GM23338 (cell line): ENCODE measurements around the gene EHD1. TPM values are rescaled to one million over a fixed set of nuclear protein-coding genes. Genes with fewer than 3 reads are reported as not detected.
A peak's percentile ranks its signal among the peaks of the same experiment; 100 is the strongest.

Experiments
- ATAC-seq: fragments of 200-7000 bp; cut with Tn5 transposase; 3 replicates; pipeline ENCODE4 v1.9.1; 2020
- DNase-seq: peaks from one replicate; pipeline ENCODE4 v3.0.0-alpha.2; 2015; ENCODE audit warnings: low spot score
- H2AFZ ChIP-seq: fragments of 200-600 bp; sonication (generic); 2 replicates; pipeline ENCODE4 v1.8.0; 2016; ENCODE audit warnings: antibody characterized with exemption, mild to moderate bottlenecking, moderate library complexity
- H3F3A ChIP-seq: fragments of 200-600 bp; sonication (generic); replicated peaks from 2 replicates; pipeline ENCODE4 v1.8.0; 2017; ENCODE audit warnings: antibody characterized with exemption, mixed run types, low read depth
- H3K27ac ChIP-seq: fragments of 200-600 bp; sonication (generic); 2 replicates; pipeline ENCODE4 v1.6.1; 2016; ENCODE audit warnings: low read depth
- H3K27me3 ChIP-seq: fragments of 200-600 bp; sonication (generic); 2 replicates; pipeline ENCODE4 v1.8.0; 2016; ENCODE audit warnings: mild to moderate bottlenecking, mixed run types, moderate library complexity; ENCODE audit not compliant: insufficient read depth
- H3K36me3 ChIP-seq: fragments of 200-600 bp; sonication (generic); 2 replicates; pipeline ENCODE4 v1.8.0; 2016; ENCODE audit warnings: mild to moderate bottlenecking; ENCODE audit not compliant: insufficient read depth
- H3K4me1 ChIP-seq: fragments of 200-600 bp; sonication (generic); 2 replicates; pipeline ENCODE4 v1.8.0; 2016; ENCODE audit warnings: mild to moderate bottlenecking, moderate library complexity; ENCODE audit not compliant: insufficient read depth
- H3K4me2 ChIP-seq: fragments of 200-600 bp; sonication (generic); 2 replicates; pipeline ENCODE4 v1.7.1; 2017; ENCODE audit warnings: mixed run types
- H3K4me3 ChIP-seq: fragments of 200-600 bp; sonication (generic); 2 replicates; pipeline ENCODE4 v1.6.1; 2016; ENCODE audit warnings: mixed run types
- H3K79me2 ChIP-seq: fragments of 200-600 bp; sonication (generic); replicated peaks from 2 replicates; pipeline ENCODE4 v1.8.0; 2017; ENCODE audit warnings: mild to moderate bottlenecking; ENCODE audit not compliant: insufficient read depth
- H3K9me2 ChIP-seq: fragments of 200-600 bp; sonication (generic); 2 replicates; pipeline ENCODE4 v1.8.0; 2017; ENCODE audit not compliant: insufficient read depth
- H4K20me1 ChIP-seq: fragments of 200-600 bp; sonication (generic); replicated peaks from 2 replicates; pipeline ENCODE4 v1.8.0; 2017; ENCODE audit warnings: mild to moderate bottlenecking; ENCODE audit not compliant: insufficient read depth
- H3K27ac Mint-ChIP-seq: 2 replicates; pipeline ENCODE4 v1.8.0; 2020; ENCODE audit warnings: inconsistent platforms, mild to moderate bottlenecking, moderate library complexity, mixed read lengths
- H3K27me3 Mint-ChIP-seq: 3 replicates; pipeline ENCODE4 v1.8.0; 2022; ENCODE audit warnings: low read depth, mild to moderate bottlenecking, moderate library complexity, mixed read lengths, inconsistent platforms; ENCODE audit not compliant: insufficient read depth, poor library complexity
- H3K36me3 Mint-ChIP-seq: 3 replicates; pipeline ENCODE4 v1.8.0; 2021; ENCODE audit warnings: low read depth, mild to moderate bottlenecking, inconsistent platforms, moderate library complexity, mixed read lengths
- H3K4me1 Mint-ChIP-seq: 3 replicates; pipeline ENCODE4 v1.8.0; 2020; ENCODE audit warnings: mild to moderate bottlenecking, inconsistent platforms, mixed read lengths
- H3K4me3 Mint-ChIP-seq: 3 replicates; pipeline ENCODE4 v1.8.0; 2021; ENCODE audit warnings: moderate library complexity, mild to moderate bottlenecking, inconsistent platforms, mixed read lengths
- H3K9me3 Mint-ChIP-seq: 3 replicates; pipeline ENCODE4 v1.8.0; 2020; ENCODE audit warnings: moderate library complexity, mild to moderate bottlenecking, inconsistent platforms, mixed read lengths
- CREB1 ChIP-seq: fragments of 250-450 bp; sonication (Bioruptor Pico); IDR thresholded peaks from 2 replicates; pipeline ENCODE4 v1.5.0; 2020; ENCODE audit warnings: low read depth, mild to moderate bottlenecking, moderate library complexity
- ETS1 ChIP-seq: IDR thresholded peaks from 2 replicates; pipeline ENCODE4 v1.6.1; 2016; ENCODE audit warnings: antibody characterized with exemption
- EZH2phosphoT487 ChIP-seq: fragments of 200-600 bp; sonication (generic); IDR thresholded peaks from one replicate; pipeline ENCODE4 v1.8.1; 2018; ENCODE audit warnings: antibody characterized with exemption; ENCODE audit not compliant: unreplicated experiment
- JUNB ChIP-seq: IDR thresholded peaks from one replicate; pipeline ENCODE4 v1.6.1; 2016; ENCODE audit warnings: antibody characterized with exemption; ENCODE audit not compliant: unreplicated experiment
- NANOG ChIP-seq: IDR thresholded peaks from 2 replicates; pipeline ENCODE4 v1.6.1; 2016; ENCODE audit warnings: antibody characterized with exemption, borderline replicate concordance
- STAT1 ChIP-seq: IDR thresholded peaks from one replicate; pipeline ENCODE4 v1.6.1; 2016; ENCODE audit warnings: antibody characterized with exemption; ENCODE audit not compliant: unreplicated experiment
- ZNF114 ChIP-seq: fragments of 250-450 bp; sonication (Bioruptor Pico); IDR thresholded peaks from 2 replicates; pipeline ENCODE4 v1.5.0; 2020; ENCODE audit warnings: mild to moderate bottlenecking, moderate library complexity
- ZNF462 ChIP-seq: fragments of 250-450 bp; sonication (Bioruptor Pico); IDR thresholded peaks from 2 replicates; pipeline ENCODE4 v1.5.0; 2020; ENCODE audit warnings: mild to moderate bottlenecking, moderate library complexity
- polyA plus RNA-seq: library from polyadenylated mRNA; unstranded; fragments of >200 nt; fragmentation: Nextera tagmentation; extraction: Ambion mirVana; gene quantifications from 2 replicates; pipeline ENCODE4 v1.2.1, GENCODE V29; 2016
- total RNA-seq: library from RNA; depleted of rRNA; stranded (reverse); fragments of >200 nt; shearing (Covaris generic); gene quantifications from 2 replicates; pipeline ENCODE4 v1.2.3, GENCODE V29; 2014
- TF ChIP-seq, protein P1 (sequence below), 2 experiments: fragments of 200-600 bp in 1 of 2; sonication (generic) in 1 of 2; conservative IDR thresholded peaks; 2 replicates each; pipeline versions ENCODE4 v1.5.1 to v1.6.1; 2016 to 2017; ENCODE audit warnings: antibody characterized with exemption in 2 of 2, low read depth in 2 of 2, mild to moderate bottlenecking in 2 of 2, moderate library complexity in 1 of 2

The EHD1 gene
- total and polyA plus RNA-seq, 2 experiments from 2014 or later = 16.7 to 69.7 TPM

DNA sequence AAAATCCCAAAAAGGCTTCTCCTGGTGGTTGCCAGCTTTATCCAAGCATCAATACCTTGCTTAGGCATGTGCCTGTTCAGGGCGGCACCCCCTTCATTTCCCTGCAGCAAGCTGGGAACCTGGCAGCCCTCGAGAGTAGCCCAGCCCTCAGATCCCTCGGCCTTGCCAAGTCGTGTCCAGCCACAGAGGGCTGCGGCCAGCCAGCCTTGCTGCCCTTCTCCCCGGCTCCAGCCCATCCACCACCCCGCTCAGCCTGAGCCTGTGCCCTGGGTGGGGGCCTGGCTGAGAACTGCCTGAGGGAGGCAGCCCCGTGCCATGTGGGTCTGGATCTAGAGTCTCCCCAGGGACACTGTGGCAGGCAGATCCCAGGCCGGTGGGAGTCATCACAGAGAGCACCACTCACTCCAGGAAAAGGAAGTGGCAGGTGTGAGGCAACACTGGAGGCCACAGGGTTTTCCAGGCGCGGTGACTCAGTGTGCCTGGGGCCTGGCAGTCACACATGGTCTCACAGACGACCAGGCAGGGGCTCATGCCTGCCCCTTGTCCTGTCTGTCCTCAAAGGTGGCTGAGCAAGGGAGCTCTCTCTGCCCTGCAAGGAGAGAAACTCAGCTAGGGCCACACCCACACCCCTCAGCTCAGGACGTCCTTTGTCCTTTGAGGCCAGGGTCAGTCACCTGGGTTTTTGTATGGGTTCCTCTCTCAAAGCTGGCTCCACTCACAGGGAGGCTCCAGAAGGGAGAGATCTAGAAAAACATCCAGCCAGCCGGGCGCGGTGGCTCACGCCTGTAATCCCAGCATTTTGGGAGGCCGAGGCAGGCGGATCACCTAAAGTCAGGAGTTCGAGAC lies 21.8 kb downstream of the EHD1 start:
- no peaks in the 10 kb centered on the region; the same call in 2 of the 3 replicates for H3K36me3 Mint-ChIP-seq
- H3K4me1 Mint-ChIP-seq = peaks cover 11% of the 10 kb centered on the region
- Histone ChIP-seq H3K79me2 (no peaks in the 10 kb centered on the region; the same call in 1 of the 2 replicates), H2AFZ (no peak overlapping the region), H3K36me3 (no peaks in the 10 kb centered on the region), H3F3A (no peaks in the 10 kb centered on the region), H3K9me2 (no peaks in the 10 kb centered on the region), H3K4me1 (no peaks in the 10 kb centered on the region; the same call in 1 of the 2 replicates), H3K27ac (no peak overlapping the region), H4K20me1 (no peaks in the 10 kb centered on the region), H3K27me3 (no peaks in the 10 kb centered on the region), H3K4me2 (no peak overlapping the region), H3K4me3 (no peak overlapping the region)
- no peak overlapping the region for H3K4me3 Mint-ChIP-seq
- DNase-seq = no peak
- H3K9me3 Mint-ChIP-seq = no peaks in the 10 kb centered on the region
- no peak for ATAC-seq
- TF ChIP-seq JUNB (no peak), CREB1 (CRISPR knock-in tag) (no peak), EZH2phosphoT487 (no peak)
- H3K27ac Mint-ChIP-seq = no peak overlapping the region
- H3K27me3 Mint-ChIP-seq = peaks cover 14% of the 10 kb centered on the region

- TF ChIP-seq STAT1 = no peak
- no peak for TF ChIP-seq NANOG
- no peak for TF ChIP-seq ZNF114 (CRISPR knock-in tag)
- no peak for TF ChIP-seq ZNF462
- TF ChIP-seq, protein P1, sequence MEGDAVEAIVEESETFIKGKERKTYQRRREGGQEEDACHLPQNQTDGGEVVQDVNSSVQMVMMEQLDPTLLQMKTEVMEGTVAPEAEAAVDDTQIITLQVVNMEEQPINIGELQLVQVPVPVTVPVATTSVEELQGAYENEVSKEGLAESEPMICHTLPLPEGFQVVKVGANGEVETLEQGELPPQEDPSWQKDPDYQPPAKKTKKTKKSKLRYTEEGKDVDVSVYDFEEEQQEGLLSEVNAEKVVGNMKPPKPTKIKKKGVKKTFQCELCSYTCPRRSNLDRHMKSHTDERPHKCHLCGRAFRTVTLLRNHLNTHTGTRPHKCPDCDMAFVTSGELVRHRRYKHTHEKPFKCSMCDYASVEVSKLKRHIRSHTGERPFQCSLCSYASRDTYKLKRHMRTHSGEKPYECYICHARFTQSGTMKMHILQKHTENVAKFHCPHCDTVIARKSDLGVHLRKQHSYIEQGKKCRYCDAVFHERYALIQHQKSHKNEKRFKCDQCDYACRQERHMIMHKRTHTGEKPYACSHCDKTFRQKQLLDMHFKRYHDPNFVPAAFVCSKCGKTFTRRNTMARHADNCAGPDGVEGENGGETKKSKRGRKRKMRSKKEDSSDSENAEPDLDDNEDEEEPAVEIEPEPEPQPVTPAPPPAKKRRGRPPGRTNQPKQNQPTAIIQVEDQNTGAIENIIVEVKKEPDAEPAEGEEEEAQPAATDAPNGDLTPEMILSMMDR (conservative IDR thresholded peaks at IDR 0.05; ENCODE audit: low read depth in 2 of 2) = no peak
- no peak for TF ChIP-seq EZH2phosphoT487
- no peak for TF ChIP-seq ETS1
- H3K79me2 ChIP-seq = no peaks in the 10 kb centered on the region
- H3K9me2 ChIP-seq = no peaks in the 10 kb centered on the region
- peaks cover 4% of the 10 kb centered on the region; the same call in 1 of the 2 replicates for H3K4me1 ChIP-seq
- Mint-ChIP-seq H3K27ac (peak overlapping the region; percentile 66; the same call in 1 of the 2 replicates), H3K4me1 (peaks cover 18% of the 10 kb centered on the region), H3K4me3 (no peak overlapping the region), H3K36me3 (no peaks in the 10 kb centered on the region; the same call in 2 of the 3 replicates), H3K27me3 (peaks cover 10% of the 10 kb centered on the region), H3K9me3 (no peaks in the 10 kb centered on the region)
- no peaks in the 10 kb centered on the region for H4K20me1 ChIP-seq
- DNase-seq (no peak), ATAC-seq (no peak)
- no peak overlapping the region for H3K4me3 ChIP-seq
- H2AFZ ChIP-seq = no peak overlapping the region
- H3K36me3 ChIP-seq = no peaks in the 10 kb centered on the region
- H3K27me3 ChIP-seq = no peaks in the 10 kb centered on the region
- no peak overlapping the region for H3K27ac ChIP-seq
- no peak overlapping the region for H3K4me2 ChIP-seq
- H3F3A ChIP-seq = no peaks in the 10 kb centered on the region
Observed at GRCh38 chr11:64855596-64856304, 22.7 kb downstream of the EHD1 start.
